Iris pigment epithelial cell (primary cell): Measurements from ENCODE around the gene TEX261.

Experiments
- DNase-seq: peaks from one replicate; pipeline ENCODE4 v3.0.0-alpha.2; 2011; ENCODE audit warnings: low read depth

TEX261 gene

GRCh38 chr2:70981421-70981820, 13.3 kb downstream of the TEX261 start:
- DNase-seq: no peak

GRCh38 chr2:70979626-70980025, 15.0 kb downstream of the TEX261 start:
- no peak for DNase-seq

GRCh38 chr2:70979180-70979488, 15.5 kb downstream of the TEX261 start:
- peak; percentile 28 for DNase-seq

- DNase-seq: peak; percentile 31
Measured at GRCh38 chr2:70978341-70979179, 16.1 kb downstream of the TEX261 start, which contains the start of gene ANKRD53. Gene ANKRD53, plus strand, starts transcription at chr2:70978630. Its CDS starts 16 bp downstream, at chr2:70978646.

GRCh38 chr2:70977605-70978205, 17.0 kb downstream of the TEX261 start:
- peak; percentile 86 for DNase-seq

GRCh38 chr2:70975237-70975636, 19.4 kb downstream of the TEX261 start:
- DNase-seq: no peak

- no peak for DNase-seq
Measured at GRCh38 chr2:70974592-70974991, 20.1 kb downstream of the TEX261 start.

GRCh38 chr2:70967189-70967588, 27.5 kb downstream of the TEX261 start:
- DNase-seq: no peak

- no peak for DNase-seq
Measured at GRCh38 chr2:70966681-70967080, 28.0 kb downstream of the TEX261 start.

GRCh38 chr2:70965506-70965905, 29.2 kb downstream of the TEX261 start:
- DNase-seq: no peak

GRCh38 chr2:70964596-70965386, 29.9 kb downstream of the TEX261 start:
- DNase-seq: peak; percentile 62

GRCh38 chr2:70964133-70964532, 30.5 kb downstream of the TEX261 start:
- DNase-seq: no peak

- no peak for DNase-seq
Measured at GRCh38 chr2:70962885-70963878, 31.5 kb downstream of the TEX261 start.

- no peak for DNase-seq
Measured at GRCh38 chr2:70962211-70962884, 32.3 kb downstream of the TEX261 start.

GRCh38 chr2:70961648-70961994, 33.1 kb downstream of the TEX261 start:
- no peak for DNase-seq

- no peak for DNase-seq
Measured at GRCh38 chr2:70960833-70961647, 33.6 kb downstream of the TEX261 start.

- no peak for DNase-seq
Measured at GRCh38 chr2:70959851-70960832, 34.5 kb downstream of the TEX261 start.

GRCh38 chr2:70959271-70959761, 35.4 kb downstream of the TEX261 start:
- DNase-seq: no peak

GRCh38 chr2:70958759-70959158, 35.9 kb downstream of the TEX261 start:
- no peak for DNase-seq
